B cell (primary cell): ENCODE data around the gene MRPL53. TPM values are rescaled to one million over a fixed set of nuclear protein-coding genes. Genes with fewer than 3 reads are reported as not detected.

Experiments
- ATAC-seq: fragments of 200-7000 bp; cut with Tn5 transposase; one replicate; pipeline ENCODE4 v1.10.0; 2021; ENCODE audit warnings: low read depth, mild to moderate bottlenecking, moderate number of reproducible peaks, moderate library complexity
- CTCF ChIA-PET: fragments of 350-600 bp; sonication (Branson Sonifier 250); formaldehyde crosslinking; loops from one replicate; lab custom pipeline; 2021; ENCODE audit warnings: antibody characterized with exemption, inconsistent platforms; lab: Charles Lee
- POLR2A ChIA-PET: fragments of 350-600 bp; sonication (Branson Sonifier 250); formaldehyde crosslinking; loops from one replicate; lab custom pipeline; 2021; ENCODE audit warnings: antibody characterized with exemption; lab: Charles Lee
- DNase-seq: peaks from one replicate; pipeline ENCODE4 v3.0.0; 2013
- H2AFZ ChIP-seq: 2 replicates; pipeline ENCODE4 v1.6.1; 2012; ENCODE audit warnings: mild to moderate bottlenecking, low read depth, low read length; ENCODE audit not compliant: insufficient read depth, poor library complexity, severe bottlenecking
- H3K27ac ChIP-seq, 2 donors: 1 replicate in 1 of 2; 2 replicates in 1 of 2; pipeline ENCODE4 v1.5.1; 2012 to 2013; ENCODE audit warnings: low read length in 2 of 2, mild to moderate bottlenecking in 2 of 2, moderate library complexity in 1 of 2
- H3K27me3 ChIP-seq, 4 experiments: fragments of 200-600 bp in 1 of 4; sonication (generic) in 1 of 4; replicated peaks in 1 of 4; 1 replicate in 2 of 4; 2 replicates in 2 of 4; pipeline versions ENCODE4 v1.6.1 to v1.7.0; 2013 to 2016; ENCODE audit warnings: low read length in 3 of 4, mild to moderate bottlenecking in 2 of 4, mixed read lengths in 1 of 4, moderate library complexity in 1 of 4; ENCODE audit not compliant: insufficient read depth in 4 of 4, control insufficient read depth in 3 of 4; ENCODE audit errors: control extremely low read depth in 1 of 4
- H3K36me3 ChIP-seq, 2 experiments: replicated peaks in 1 of 2; 1 replicate in 1 of 2; 2 replicates in 1 of 2; pipeline versions ENCODE4 v1.6.1 to v1.7.1; 2013; ENCODE audit warnings: low read length in 1 of 2; ENCODE audit not compliant: insufficient read depth in 2 of 2, control insufficient read depth in 1 of 2; ENCODE audit errors: control extremely low read depth in 1 of 2, extremely low read depth in 1 of 2
- H3K4me1 ChIP-seq, 2 donors: fragments of 200-600 bp in 1 of 2; sonication (generic) in 1 of 2; 1 replicate in 1 of 2; 2 replicates in 1 of 2; pipeline versions ENCODE4 v1.5.1 to v1.6.1; 2013 to 2017; ENCODE audit warnings: low read length in 2 of 2; ENCODE audit not compliant: control insufficient read depth in 2 of 2, insufficient read depth in 2 of 2
- H3K4me2 ChIP-seq: replicated peaks from 2 replicates; pipeline ENCODE3; 2012; ENCODE audit warnings: mild to moderate bottlenecking, low read depth, low read length; ENCODE audit not compliant: poor library complexity, severe bottlenecking
- H3K4me3 ChIP-seq, 5 experiments: fragments of 200-600 bp in 1 of 5; sonication (generic) in 1 of 5; 1 replicate in 3 of 5; 2 replicates in 2 of 5; pipeline versions ENCODE4 v1.5.1 to v1.7.0; 2011 to 2016; ENCODE audit warnings: low read length in 4 of 5, mild to moderate bottlenecking in 4 of 5, low read depth in 2 of 5, control low read depth in 1 of 5, moderate library complexity in 1 of 5; ENCODE audit not compliant: insufficient read depth in 1 of 5; ENCODE audit errors: control extremely low read depth in 1 of 5, extremely low read depth in 1 of 5
- H3K79me2 ChIP-seq: fragments of 200-600 bp; sonication (generic); one replicate; pipeline ENCODE4 v1.6.0; 2016; ENCODE audit warnings: low read length; ENCODE audit not compliant: control insufficient read depth, insufficient read depth
- H3K9ac ChIP-seq: fragments of 200-600 bp; sonication (generic); 2 replicates; pipeline ENCODE4 v1.6.1; 2017; ENCODE audit warnings: mild to moderate bottlenecking, low read length, moderate library complexity
- H3K9me3 ChIP-seq, 3 donors: one replicate each; pipeline versions ENCODE4 v1.6.1 to v1.7.1; 2013; ENCODE audit warnings: low read length in 2 of 3; ENCODE audit not compliant: control insufficient read depth in 2 of 3, insufficient read depth in 1 of 3; ENCODE audit errors: control extremely low read depth in 1 of 3
- H4K20me1 ChIP-seq: 2 replicates; pipeline ENCODE4 v1.6.0; 2012; ENCODE audit warnings: mild to moderate bottlenecking, low read length; ENCODE audit not compliant: insufficient read depth, control insufficient read depth, poor library complexity, severe bottlenecking
- H3K27ac Mint-ChIP-seq: one replicate; pipeline ENCODE4 v1.8.0; 2021; ENCODE audit warnings: mixed read lengths
- H3K27me3 Mint-ChIP-seq: one replicate; pipeline ENCODE4 v1.8.0; 2021; ENCODE audit warnings: mixed read lengths
- H3K4me1 Mint-ChIP-seq: one replicate; pipeline ENCODE4 v1.8.0; 2021; ENCODE audit warnings: mixed read lengths
- H3K4me3 Mint-ChIP-seq: one replicate; pipeline ENCODE4 v1.8.0; 2021; ENCODE audit warnings: mixed read lengths
- H3K9me3 Mint-ChIP-seq: one replicate; pipeline ENCODE4 v1.8.0; 2022; ENCODE audit warnings: mixed read lengths; ENCODE audit not compliant: insufficient read depth
- EZH2 ChIP-seq: IDR thresholded peaks from 2 replicates; pipeline ENCODE4 v1.6.1; 2012; ENCODE audit warnings: borderline replicate concordance, low read depth, mild to moderate bottlenecking, moderate library complexity, low read length; ENCODE audit not compliant: insufficient read depth, poor library complexity, severe bottlenecking
- WGBS: methylation state at CpG from one replicate; pipeline ENCODE4 v1.1.5; 2013; ENCODE audit warnings: missing lambda C conversion rate; ENCODE audit not compliant: insufficient coverage; 5-methylcytosine and 5-hydroxymethylcytosine counted together
- intact Hi-C: fragments of 100-400 bp; cut with micrococcal nuclease; formaldehyde crosslinking; loops from one replicate; pipeline ENCODE4 v1.10.0; 2022
- polyA plus RNA-seq: library from polyadenylated mRNA; depleted of rRNA; stranded (reverse); fragments of >200 nt; gene quantifications from 2 replicates; pipeline ENCODE4 v1.2.3, GENCODE V29; 2012
- total RNA-seq, 2 donors: library from RNA; stranded (reverse); fragments of 120-200 nt in 1 of 2; gene quantifications; 1 replicate in 1 of 2; 2 replicates in 1 of 2; pipeline versions ENCODE4 v1.2.3 to v1.2.4, GENCODE V29; 2013 to 2022
- TF ChIP-seq, protein P1 (sequence below): fragments of 200-600 bp; IDR thresholded peaks from one replicate; pipeline ENCODE4 v1.8.0; 2022; ENCODE audit warnings: antibody characterized with exemption, mild to moderate bottlenecking

MRPL53 gene
- total and polyA plus RNA-seq, 2 donors (not counting 1 experiment from before 2014, with no cell fraction given): 59.3 to 70.0 TPM

DNA sequence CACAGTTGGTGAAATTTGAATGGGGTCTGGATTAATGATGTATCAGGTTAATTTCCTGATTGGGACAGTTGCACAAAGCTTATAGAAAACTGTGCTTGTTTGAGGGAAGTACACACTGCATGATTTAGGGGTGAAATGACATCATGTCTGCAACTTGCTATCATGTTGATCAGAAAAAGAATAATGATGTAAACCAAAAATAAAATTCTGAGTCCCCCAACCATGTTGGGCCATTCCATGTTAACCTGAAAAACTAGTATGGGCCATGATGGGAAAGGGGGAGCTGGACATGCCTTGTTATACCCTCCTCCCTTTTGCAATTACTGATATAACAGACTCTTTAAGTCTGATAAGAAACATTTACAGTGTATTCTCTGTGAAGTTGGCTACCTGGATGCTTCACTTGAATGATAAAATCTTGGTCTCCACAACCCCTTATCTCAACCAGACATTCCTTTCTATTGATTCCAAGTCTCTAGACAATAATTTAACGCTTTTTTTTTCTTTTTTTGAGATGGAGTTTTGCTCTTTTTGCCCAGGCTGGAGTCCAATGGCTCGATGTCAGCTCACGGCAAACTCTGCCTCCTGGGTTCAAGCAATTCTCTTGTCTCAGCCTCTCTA, 21.8 kb downstream of the MRPL53 start:
- WGBS: no CpG with 5 or more reads among the region's 3 CpGs
- no peak for ATAC-seq
- intact Hi-C loops: no loop called here

DNA sequence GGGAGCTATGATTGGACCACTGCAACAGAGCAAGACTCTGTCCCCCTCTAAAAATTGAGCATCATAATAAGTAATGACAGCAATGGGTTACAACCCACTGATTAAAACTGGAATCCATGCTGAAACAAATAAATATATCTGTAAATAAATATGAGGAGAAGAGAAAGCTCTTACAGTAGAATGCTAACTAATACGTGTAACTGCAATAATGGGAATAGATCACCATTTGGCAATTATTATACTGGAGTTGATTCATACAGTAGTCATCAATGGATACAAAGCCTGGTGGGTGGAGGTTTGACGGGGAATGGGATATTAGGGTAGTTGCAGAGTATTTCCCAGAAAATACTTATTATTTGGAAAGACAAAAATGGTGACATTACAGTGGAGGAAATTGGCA, 23.7 kb downstream of the MRPL53 start:
- TF ChIP-seq, protein P1, sequence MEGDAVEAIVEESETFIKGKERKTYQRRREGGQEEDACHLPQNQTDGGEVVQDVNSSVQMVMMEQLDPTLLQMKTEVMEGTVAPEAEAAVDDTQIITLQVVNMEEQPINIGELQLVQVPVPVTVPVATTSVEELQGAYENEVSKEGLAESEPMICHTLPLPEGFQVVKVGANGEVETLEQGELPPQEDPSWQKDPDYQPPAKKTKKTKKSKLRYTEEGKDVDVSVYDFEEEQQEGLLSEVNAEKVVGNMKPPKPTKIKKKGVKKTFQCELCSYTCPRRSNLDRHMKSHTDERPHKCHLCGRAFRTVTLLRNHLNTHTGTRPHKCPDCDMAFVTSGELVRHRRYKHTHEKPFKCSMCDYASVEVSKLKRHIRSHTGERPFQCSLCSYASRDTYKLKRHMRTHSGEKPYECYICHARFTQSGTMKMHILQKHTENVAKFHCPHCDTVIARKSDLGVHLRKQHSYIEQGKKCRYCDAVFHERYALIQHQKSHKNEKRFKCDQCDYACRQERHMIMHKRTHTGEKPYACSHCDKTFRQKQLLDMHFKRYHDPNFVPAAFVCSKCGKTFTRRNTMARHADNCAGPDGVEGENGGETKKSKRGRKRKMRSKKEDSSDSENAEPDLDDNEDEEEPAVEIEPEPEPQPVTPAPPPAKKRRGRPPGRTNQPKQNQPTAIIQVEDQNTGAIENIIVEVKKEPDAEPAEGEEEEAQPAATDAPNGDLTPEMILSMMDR: no peak
- TF ChIP-seq EZH2: no peak
- Histone ChIP-seq H3K36me3 (no peaks in the 10 kb centered on the region), H3K27me3 (peaks cover 0 to 7% (median 1%) of the 10 kb centered on the region in 4 experiments), H3K79me2 (no peaks in the 10 kb centered on the region), H4K20me1 (no peaks in the 10 kb centered on the region), H3K4me3 (no peak overlapping the region), H3K9ac (no peak overlapping the region), H3K27ac (no peak overlapping the region), H3K9me3 (no peaks in the 10 kb centered on the region), H3K4me1 (peaks cover 0 to 7% of the 10 kb centered on the region in 2 donors), H3K4me2 (no peak overlapping the region), H2AFZ (no peak overlapping the region)
- H3K4me1 Mint-ChIP-seq: peaks cover 11% of the 10 kb centered on the region
- ChIA-PET POLR2A (no interaction called here), CTCF (no interaction called here)
- H3K27ac Mint-ChIP-seq: no peak overlapping the region
- intact Hi-C loops: no loop called here
- peaks cover 10% of the 10 kb centered on the region for H3K27me3 Mint-ChIP-seq
- DNase-seq: no peak
- no peak overlapping the region for H3K4me3 Mint-ChIP-seq
- no peaks in the 10 kb centered on the region for H3K9me3 Mint-ChIP-seq
- ATAC-seq: no peak
- no CpG with 5 or more reads among the region's 2 CpGs for WGBS

More for the DNA sequence above, 21.8 kb downstream of the MRPL53 start:
- ChIA-PET CTCF (no interaction called here), POLR2A (no interaction called here)
- Histone ChIP-seq H3K4me3 (no peak overlapping the region), H3K4me2 (no peak overlapping the region), H3K9ac (no peak overlapping the region), H3K27ac (no peak overlapping the region), H3K27me3 (no peaks in the 10 kb centered on the region), H4K20me1 (peaks cover 2% of the 10 kb centered on the region), H3K4me1 (peaks cover 10 to 20% of the 10 kb centered on the region in 2 donors), H3K79me2 (peaks cover 7% of the 10 kb centered on the region), H3K9me3 (no peaks in the 10 kb centered on the region), H3K36me3 (no peaks in the 10 kb centered on the region), H2AFZ (no peak overlapping the region)
- no peak for DNase-seq
- TF ChIP-seq EZH2: no peak
- TF ChIP-seq, protein P1: no peak
- Mint-ChIP-seq H3K27me3 (peaks cover under 1% of the 10 kb centered on the region), H3K27ac (no peak overlapping the region), H3K4me3 (no peak overlapping the region), H3K4me1 (peaks cover 25% of the 10 kb centered on the region), H3K9me3 (no peaks in the 10 kb centered on the region)
